Transverse colon (tissue), 4 donors: ENCODE measurements around the gene ABCC1.

Experiments
- EP300 ChIP-seq: sonication (generic); formaldehyde crosslinking; IDR thresholded peaks from one replicate; pipeline ENCODE4 v1.6.1; 2017; ENCODE audit warnings: antibody characterized with exemption, low read depth
- POLR2A ChIP-seq: fragments of 450-650 bp; IDR thresholded peaks from one replicate; pipeline ENCODE4 v1.6.1; 2016; ENCODE audit warnings: antibody characterized with exemption, mild to moderate bottlenecking, moderate library complexity
- POLR2AphosphoS5 ChIP-seq, 3 donors: sonication (generic); formaldehyde crosslinking; IDR thresholded peaks; one replicate each; pipeline ENCODE4 v1.6.1; 2016; ENCODE audit warnings: antibody characterized with exemption in 3 of 3
- TF ChIP-seq, protein P1 (sequence below), 5 experiments: fragments of 200-600 bp in 3 of 5; fragments of 450-650 bp in 2 of 5; sonication (generic) in 3 of 5; IDR thresholded peaks; 1 replicate in 2 of 5; 2 replicates in 3 of 5; pipeline ENCODE4 v1.5.1; 2016 to 2017; ENCODE audit warnings: antibody characterized with exemption in 5 of 5, inconsistent platforms in 3 of 5, mild to moderate bottlenecking in 2 of 5, moderate library complexity in 1 of 5

DNA sequence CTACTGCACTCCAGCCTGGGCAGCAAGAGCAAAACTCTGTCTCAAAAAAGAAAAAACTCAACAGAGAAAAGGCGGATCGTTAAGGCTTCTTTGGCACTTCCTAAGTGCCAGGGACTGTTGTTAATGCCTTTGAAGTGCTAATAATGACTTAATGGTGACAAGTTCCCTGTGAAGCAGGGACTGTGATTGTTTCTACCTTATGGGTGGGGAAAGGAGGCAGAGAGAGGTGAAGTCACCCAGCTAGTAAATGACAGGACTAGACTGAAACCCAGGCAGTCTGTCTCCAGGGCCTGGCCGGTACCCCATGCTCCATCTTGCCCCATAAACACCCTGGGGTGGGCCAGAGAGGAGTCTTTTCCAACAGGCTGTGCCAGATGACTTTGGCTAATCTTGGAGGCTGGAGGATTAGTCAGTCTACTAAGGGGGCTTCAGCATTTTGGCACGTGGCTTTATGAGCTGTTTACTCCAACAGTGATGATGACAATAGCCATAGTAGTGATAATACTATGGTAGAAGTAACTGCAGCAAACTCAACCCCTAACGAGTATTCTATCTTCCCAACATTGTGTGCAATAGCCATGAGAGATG is 26.9 kb downstream of the ABCC1 start:
- TF ChIP-seq, protein P1, sequence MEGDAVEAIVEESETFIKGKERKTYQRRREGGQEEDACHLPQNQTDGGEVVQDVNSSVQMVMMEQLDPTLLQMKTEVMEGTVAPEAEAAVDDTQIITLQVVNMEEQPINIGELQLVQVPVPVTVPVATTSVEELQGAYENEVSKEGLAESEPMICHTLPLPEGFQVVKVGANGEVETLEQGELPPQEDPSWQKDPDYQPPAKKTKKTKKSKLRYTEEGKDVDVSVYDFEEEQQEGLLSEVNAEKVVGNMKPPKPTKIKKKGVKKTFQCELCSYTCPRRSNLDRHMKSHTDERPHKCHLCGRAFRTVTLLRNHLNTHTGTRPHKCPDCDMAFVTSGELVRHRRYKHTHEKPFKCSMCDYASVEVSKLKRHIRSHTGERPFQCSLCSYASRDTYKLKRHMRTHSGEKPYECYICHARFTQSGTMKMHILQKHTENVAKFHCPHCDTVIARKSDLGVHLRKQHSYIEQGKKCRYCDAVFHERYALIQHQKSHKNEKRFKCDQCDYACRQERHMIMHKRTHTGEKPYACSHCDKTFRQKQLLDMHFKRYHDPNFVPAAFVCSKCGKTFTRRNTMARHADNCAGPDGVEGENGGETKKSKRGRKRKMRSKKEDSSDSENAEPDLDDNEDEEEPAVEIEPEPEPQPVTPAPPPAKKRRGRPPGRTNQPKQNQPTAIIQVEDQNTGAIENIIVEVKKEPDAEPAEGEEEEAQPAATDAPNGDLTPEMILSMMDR (IDR thresholded peaks at IDR 0.05): no peak
- TF ChIP-seq POLR2A: no peak
- no peak for TF ChIP-seq EP300
- TF ChIP-seq POLR2AphosphoS5 (IDR thresholded peaks at IDR 0.05): no peak
